WERI-Rb-1 (cell line): ENCODE results near the gene GPR171.
A peak's percentile ranks its signal among the peaks of the same experiment; 100 is the strongest.

Source experiments
- DNase-seq: peaks from one replicate; pipeline ENCODE4 v3.0.0-alpha.2; 2020
- H3K27ac ChIP-seq: fragments of 250-450 bp; sonication (Bioruptor Pico); 2 replicates; pipeline ENCODE4 v1.5.1; 2020; ENCODE audit warnings: mild to moderate bottlenecking, moderate library complexity
- H3K27me3 ChIP-seq: fragments of 250-450 bp; sonication (Bioruptor Pico); 2 replicates; pipeline ENCODE4 v1.5.1; 2021; ENCODE audit warnings: mild to moderate bottlenecking, low read depth, moderate library complexity; ENCODE audit not compliant: insufficient read depth, severe bottlenecking
- H3K36me3 ChIP-seq: fragments of 250-450 bp; sonication (Bioruptor Pico); 2 replicates; pipeline ENCODE4 v1.5.1; 2020; ENCODE audit warnings: mild to moderate bottlenecking, moderate library complexity
- H3K4me3 ChIP-seq: 2 replicates; pipeline ENCODE4 v1.5.1; 2011; ENCODE audit warnings: low read depth, mild to moderate bottlenecking, control low read depth, low read length
- H3K9me3 ChIP-seq: fragments of 250-450 bp; sonication (Bioruptor Pico); 2 replicates; pipeline ENCODE4 v1.5.1; 2021; ENCODE audit warnings: mild to moderate bottlenecking, moderate library complexity; ENCODE audit not compliant: severe bottlenecking
- CTCF ChIP-seq: IDR thresholded peaks from 2 replicates; pipeline ENCODE4 v1.5.1; 2011; ENCODE audit warnings: low read depth, mild to moderate bottlenecking, control low read depth, inconsistent platforms, low read length

The GPR171 gene

GRCh38 chr3:151169262-151169947 is 33.6 kb downstream of the GPR171 start:
- Histone ChIP-seq H3K36me3 (no peaks in the 10 kb centered on the region), H3K4me3 (no peak overlapping the region), H3K27ac (no peak overlapping the region), H3K9me3 (no peaks in the 10 kb centered on the region), H3K27me3 (no peaks in the 10 kb centered on the region)
- DNase-seq, result no peak
- TF ChIP-seq CTCF, result no peak

- DNase-seq, result peak; percentile 77
- peak; percentile 85 for TF ChIP-seq CTCF
- H3K27ac ChIP-seq, result no peak overlapping the region
- H3K27me3 ChIP-seq, result no peaks in the 10 kb centered on the region
- H3K36me3 ChIP-seq, result no peaks in the 10 kb centered on the region
- H3K4me3 ChIP-seq, result no peak overlapping the region
- no peaks in the 10 kb centered on the region for H3K9me3 ChIP-seq
Measured at GRCh38 chr3:151168269-151169094, 34.5 kb downstream of the GPR171 start.

- Histone ChIP-seq H3K4me3 (no peak overlapping the region), H3K9me3 (no peaks in the 10 kb centered on the region), H3K36me3 (no peaks in the 10 kb centered on the region), H3K27ac (no peak overlapping the region), H3K27me3 (no peaks in the 10 kb centered on the region)
- TF ChIP-seq CTCF, result 0 out of 2 replicates have a peak, but pooled peaks have one; percentile 2
- DNase-seq, result no peak
Measured at GRCh38 chr3:151166161-151166560, 36.9 kb downstream of the GPR171 start.

GRCh38 chr3:151165226-151165625 is 37.8 kb downstream of the GPR171 start:
- Histone ChIP-seq H3K27me3 (no peaks in the 10 kb centered on the region), H3K27ac (no peak overlapping the region), H3K9me3 (no peaks in the 10 kb centered on the region), H3K36me3 (no peaks in the 10 kb centered on the region), H3K4me3 (no peak overlapping the region)
- DNase-seq, result no peak
- no peak for TF ChIP-seq CTCF

- no peaks in the 10 kb centered on the region for H3K27me3 ChIP-seq
- no peaks in the 10 kb centered on the region for H3K9me3 ChIP-seq
- H3K4me3 ChIP-seq, result no peak overlapping the region
- DNase-seq, result no peak
- TF ChIP-seq CTCF, result no peak
- H3K36me3 ChIP-seq, result no peaks in the 10 kb centered on the region
- H3K27ac ChIP-seq, result no peak overlapping the region
Measured at GRCh38 chr3:151159806-151160205, 43.2 kb downstream of the GPR171 start.
